GM18870 (cell line): ENCODE results near the gene TRIAP1.
"Not testable (repeated sequence)": the region's sequence is repeated elsewhere in the genome, so short reads cannot be mapped to it uniquely, and the experiment has no call there.

Experiments used
- ATAC-seq: cut with Tn5 transposase; IDR thresholded peaks from one replicate; pipeline ENCODE4 v1.9.1; 2021; ENCODE audit warnings: moderate library complexity; ENCODE audit not compliant: unreplicated experiment

TRIAP1 gene

DNA sequence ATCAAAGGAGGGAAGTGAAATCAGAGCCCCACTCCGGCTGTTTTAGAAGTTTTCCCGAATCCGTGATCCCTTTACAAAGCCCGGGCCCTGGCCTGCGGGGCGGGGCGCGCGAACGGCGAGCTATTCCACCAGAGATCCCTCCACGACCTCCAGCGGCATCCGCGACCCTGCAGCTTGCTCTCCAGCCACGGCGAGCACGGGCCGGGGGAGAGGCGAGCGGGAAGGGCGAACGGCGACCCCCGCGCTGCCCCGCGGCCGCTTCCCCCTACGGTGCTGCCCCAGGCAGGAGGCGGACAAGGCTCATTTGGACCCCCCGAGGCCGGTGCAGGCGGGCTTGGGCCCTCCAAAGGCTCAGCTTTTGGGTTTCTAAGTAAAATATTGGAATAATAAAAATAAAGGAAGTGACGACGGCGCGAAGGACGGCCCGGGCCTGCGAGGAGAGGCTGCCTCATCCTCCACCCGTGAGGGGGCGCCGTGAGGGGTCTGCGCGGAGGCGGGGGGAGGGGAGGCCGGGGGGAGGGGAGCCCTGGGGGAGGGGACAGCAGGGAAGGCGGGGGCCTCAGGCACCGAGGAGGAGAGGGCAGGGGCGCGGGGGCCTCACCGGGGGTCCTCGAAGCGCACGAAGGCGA lies 22.8 kb upstream of the TRIAP1 start:
- no peak for ATAC-seq

- no peak for ATAC-seq
Measured at GRCh38 chr12:120468325-120468820, 22.2 kb upstream of the TRIAP1 start.

DNA sequence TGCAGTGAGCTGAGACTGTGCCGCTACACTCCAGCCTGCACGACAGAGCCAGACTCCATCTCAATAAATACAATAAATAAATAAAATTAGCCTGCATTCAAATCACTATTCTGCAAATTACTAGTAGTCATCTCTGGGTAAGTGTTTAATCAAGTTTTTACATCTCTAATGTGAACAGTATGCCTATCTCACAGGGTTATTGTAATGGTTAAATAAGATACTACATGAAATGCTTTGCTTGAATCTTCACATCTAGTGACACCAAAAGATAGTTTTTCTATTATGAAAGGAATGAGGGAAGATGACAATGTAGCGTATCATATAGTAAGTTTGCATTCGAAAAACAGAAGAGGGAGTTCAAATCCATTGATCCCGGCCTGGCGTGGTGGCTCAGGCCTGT lies 21.3 kb upstream of the TRIAP1 start:
- no peak for ATAC-seq

DNA sequence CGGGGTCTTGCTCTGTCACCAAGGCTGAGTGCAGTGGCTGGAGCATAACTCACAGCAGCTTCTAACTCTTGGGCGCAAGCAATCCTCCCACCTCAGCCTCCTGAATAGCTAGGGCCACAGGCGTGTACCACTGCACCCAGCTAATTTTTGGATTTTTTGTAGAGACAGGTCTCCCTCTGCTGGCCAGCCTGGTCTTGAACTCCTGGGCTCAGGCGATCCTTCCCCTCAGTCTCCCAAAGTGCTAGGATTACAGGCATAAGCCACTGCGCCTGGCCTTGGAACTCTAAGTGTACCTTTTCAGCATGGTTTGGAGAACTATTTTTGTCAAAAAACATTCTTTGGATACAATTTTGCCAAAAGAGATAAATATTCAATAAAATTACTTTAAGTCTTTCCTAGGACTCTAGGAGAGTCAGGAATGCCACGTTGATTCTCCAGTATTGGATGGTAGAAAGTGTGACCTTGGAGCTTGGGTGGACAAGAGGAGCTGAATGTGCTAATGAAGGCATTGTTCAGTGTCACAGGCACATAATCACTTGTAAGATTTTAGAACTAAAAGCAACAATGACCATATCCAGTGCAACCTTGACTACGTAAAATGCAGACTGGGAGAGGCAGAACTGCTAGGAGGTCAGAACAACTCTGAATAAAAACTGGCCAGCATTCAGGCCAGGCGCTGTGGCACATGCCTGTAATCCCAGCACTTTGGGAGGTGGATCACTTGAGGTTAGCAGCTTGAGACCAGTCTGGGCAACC lies 20.6 kb upstream of the TRIAP1 start:
- ATAC-seq = no peak

GRCh38 chr12:120465756-120466155 lies 19.6 kb upstream of the TRIAP1 start:
- ATAC-seq = no peak

GRCh38 chr12:120463712-120464111 lies 17.5 kb upstream of the TRIAP1 start:
- no peak for ATAC-seq

DNA sequence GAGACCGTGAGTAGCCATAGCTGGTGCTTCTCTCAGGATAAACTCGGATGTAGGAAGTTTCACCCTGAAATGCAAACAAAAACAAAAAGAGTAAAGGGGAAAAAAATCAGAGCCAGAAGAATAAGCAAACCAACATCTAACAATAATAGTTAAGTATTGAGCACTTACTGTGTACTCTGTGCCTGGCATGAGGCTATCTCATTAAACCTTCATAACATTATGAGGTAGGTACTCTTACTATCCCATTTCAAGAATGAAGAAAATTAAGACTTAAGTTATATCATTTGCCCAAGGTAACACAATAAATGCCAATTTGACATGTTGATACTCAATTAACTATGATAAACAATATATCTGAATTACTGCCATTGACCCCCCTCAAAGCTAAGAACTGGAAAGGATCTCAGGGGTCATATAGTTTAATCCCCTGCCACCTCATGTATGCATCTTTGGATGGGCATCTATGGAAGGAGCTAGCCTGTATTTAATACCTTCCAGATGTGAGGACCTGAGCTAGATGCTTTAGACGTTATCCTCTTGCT lies 16.0 kb upstream of the TRIAP1 start:
- ATAC-seq = no peak

DNA sequence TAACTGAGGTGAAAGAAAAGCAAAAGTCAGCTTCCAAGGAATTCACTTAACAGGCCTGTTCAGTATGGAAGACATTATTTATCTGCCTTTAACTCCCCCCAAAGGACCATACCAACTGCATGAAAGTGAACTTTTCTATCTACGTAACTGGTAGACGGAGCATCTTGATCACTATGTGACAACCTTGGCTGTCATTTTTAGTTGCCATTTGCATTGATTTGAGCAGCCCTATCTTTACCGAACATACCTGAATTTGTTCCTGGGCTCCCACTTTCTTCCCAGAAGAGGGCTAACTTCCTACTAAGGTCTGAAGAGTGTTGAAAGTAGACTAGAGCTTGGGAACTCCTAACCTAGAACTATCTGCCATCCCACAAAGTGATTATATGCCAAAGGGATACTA lies 14.0 kb upstream of the TRIAP1 start:
- no peak for ATAC-seq

DNA sequence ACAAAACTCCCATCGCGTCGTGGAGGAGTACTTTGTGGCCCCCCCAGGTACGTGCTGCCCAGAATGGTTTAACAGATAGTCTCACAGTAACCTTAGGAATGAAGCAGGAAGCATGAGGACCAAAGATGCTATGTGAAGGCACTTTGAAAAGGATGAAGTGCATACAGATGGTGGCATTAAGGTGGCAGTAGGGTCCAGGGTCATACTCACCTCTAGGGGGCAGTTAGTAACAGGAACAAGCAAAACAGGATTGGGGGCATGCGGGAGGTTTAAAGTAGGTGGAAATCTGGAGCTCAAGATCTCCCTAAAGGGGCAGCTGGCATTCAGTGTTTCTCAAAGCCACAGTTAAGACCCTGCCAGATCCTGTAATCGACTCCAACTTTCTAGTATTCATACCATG lies 10.9 kb upstream of the TRIAP1 start:
- ATAC-seq = no peak

DNA sequence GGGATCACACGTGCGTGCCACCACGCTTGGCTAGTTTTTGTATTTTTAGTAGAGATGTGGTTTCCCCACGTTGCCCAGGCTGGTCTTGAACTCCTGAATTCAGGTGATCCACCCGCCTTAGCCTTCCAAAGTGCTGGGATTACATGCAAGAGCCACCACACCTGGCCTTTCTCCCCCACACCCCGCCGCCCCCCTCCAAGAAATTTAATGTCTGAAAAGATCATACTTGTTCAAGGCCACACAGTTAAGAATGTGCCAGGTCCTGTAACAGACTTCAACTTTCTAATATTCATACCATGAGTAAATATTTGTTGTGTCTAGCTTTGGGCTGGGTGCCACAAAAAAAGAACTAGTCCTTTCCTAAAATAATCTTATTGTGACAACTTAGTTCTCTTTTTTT lies 9.1 kb upstream of the TRIAP1 start:
- ATAC-seq = no peak

DNA sequence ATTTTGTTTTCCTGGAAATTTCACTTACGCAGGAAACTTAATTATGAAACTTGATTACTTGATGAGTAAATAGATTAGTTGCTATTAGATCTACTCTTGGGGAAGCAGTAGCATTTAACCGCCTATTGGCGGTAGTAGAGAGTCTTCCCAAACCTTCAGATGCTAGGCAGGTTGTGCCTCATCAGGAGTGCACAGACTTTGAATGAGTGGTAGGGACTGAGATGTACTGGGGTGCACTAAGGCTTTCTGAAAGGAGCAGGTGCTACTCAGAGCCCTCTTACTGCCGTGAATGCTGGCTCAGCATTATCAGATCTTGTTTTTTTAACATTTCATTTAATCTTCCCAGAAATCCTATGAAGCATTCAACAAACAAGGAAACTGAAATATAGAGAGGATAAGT lies 7.8 kb upstream of the TRIAP1 start:
- no peak for ATAC-seq

GRCh38 chr12:120453060-120453750 lies 7.0 kb upstream of the TRIAP1 start:
- no peak for ATAC-seq

GRCh38 chr12:120452524-120452923 lies 6.3 kb upstream of the TRIAP1 start:
- not testable (repeated sequence) for ATAC-seq

DNA sequence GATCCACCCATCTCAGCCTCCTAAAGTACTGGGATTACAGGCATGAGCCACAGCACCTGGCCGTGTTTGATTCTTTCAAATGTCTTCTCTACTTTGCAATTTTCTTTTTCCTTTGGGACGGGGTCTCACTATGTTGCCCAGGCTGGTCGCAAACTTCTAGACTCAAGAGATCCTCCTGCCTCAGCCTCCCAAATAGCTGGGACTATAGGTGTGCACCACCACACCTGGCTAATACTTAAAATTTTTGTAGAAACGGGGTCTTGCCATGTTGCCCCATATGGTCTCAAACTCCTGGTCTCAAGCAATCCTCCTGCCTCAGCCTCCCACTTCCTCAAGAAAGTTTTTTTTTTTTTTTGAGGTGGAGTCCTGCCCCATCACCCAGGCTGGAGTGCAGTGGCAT lies 1.8 kb upstream of the TRIAP1 start:
- ATAC-seq = no peak

- ATAC-seq = not testable (repeated sequence)
Measured at GRCh38 chr12:120446844-120447178, 627 bp upstream of the TRIAP1 start.

DNA sequence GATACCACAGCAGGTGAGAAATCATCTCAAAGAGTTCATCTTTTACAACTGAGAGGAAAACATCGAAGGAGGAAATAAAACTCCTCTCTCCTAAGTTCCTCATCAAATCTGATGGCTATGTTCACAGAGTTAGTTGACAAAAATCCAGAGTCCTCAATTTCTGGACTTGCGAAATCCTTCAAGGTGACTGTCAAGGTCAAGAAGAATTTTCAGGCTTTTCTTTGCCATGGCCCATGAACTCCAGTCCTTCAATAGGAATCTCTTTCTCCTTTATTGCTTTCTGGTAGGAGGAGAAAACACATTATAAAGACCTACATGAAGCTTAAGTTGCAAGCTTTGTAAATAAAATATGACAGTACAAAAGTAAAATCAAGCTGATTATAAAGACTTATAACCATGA lies 1.5 kb downstream of the TRIAP1 start:
- ATAC-seq = no peak

GRCh38 chr12:120439646-120440247 lies 6.4 kb downstream of the TRIAP1 start:
- ATAC-seq = no peak

GRCh38 chr12:120438495-120439198 lies 7.5 kb downstream of the TRIAP1 start:
- ATAC-seq = no peak

GRCh38 chr12:120437735-120438494 lies 8.3 kb downstream of the TRIAP1 start, which contains the start of gene COX6A1:
COX6A1 (plus strand) TSS chr12:120438113; CDS start chr12:120438127, 14 bp downstream.
- ATAC-seq = peak; percentile 98
